Adipocyte (in vitro differentiated cells): ENCODE results near the gene FASLG.
"Not testable (repeated sequence)": the region's sequence is repeated elsewhere in the genome, so short reads cannot be mapped to it uniquely, and the experiment has no call there.

Source experiments
- DNase-seq: peaks from one replicate; pipeline ENCODE4 v3.0.0-alpha.2; 2015; ENCODE audit warnings: low read depth
- H3K27me3 ChIP-seq: replicated peaks from 2 replicates; pipeline ENCODE4 v1.7.0; 2013; ENCODE audit warnings: mild to moderate bottlenecking, low read length, moderate library complexity; ENCODE audit not compliant: control insufficient read depth, insufficient read depth
- H3K36me3 ChIP-seq: 2 replicates; pipeline ENCODE4 v1.7.0; 2013; ENCODE audit warnings: low read length, mild to moderate bottlenecking, moderate library complexity; ENCODE audit not compliant: control insufficient read depth, insufficient read depth, severe bottlenecking
- H3K4me1 ChIP-seq: 2 replicates; pipeline ENCODE4 v1.7.0; 2013; ENCODE audit warnings: mild to moderate bottlenecking, low read length, moderate library complexity; ENCODE audit not compliant: control insufficient read depth, insufficient read depth
- H3K4me3 ChIP-seq: 2 replicates; pipeline ENCODE4 v1.7.0; 2013; ENCODE audit warnings: mild to moderate bottlenecking, low read length, moderate library complexity
- H3K9ac ChIP-seq: 2 replicates; pipeline ENCODE4 v1.7.0; 2013; ENCODE audit warnings: mild to moderate bottlenecking, low read length, moderate library complexity
- H3K9me3 ChIP-seq: 2 replicates; pipeline ENCODE4 v1.7.0; 2013; ENCODE audit warnings: mild to moderate bottlenecking, low read length, moderate library complexity; ENCODE audit not compliant: control insufficient read depth

The FASLG gene

DNA sequence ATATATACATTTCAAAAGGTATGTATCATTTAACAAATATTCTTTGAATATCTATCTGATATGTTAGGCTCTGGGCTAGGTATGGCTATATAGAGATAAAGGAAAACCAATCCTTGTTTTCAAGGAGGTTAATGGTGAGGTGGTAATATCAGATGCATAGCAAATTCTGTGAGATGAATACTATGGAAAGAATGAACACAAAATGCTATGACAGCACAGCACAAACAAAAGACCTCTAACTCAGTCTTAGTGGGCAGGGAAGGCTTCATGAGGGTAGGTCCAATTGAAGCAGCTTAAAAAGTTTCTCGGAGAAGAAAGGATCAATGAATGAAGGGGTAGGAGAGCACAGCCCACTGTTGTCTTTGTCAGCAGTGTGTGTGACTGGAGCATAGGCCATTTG, 27.2 kb downstream of the FASLG start:
- no peak for DNase-seq
- Histone ChIP-seq H3K4me3 (no peak overlapping the region), H3K36me3 (no peaks in the 10 kb centered on the region), H3K4me1 (no peaks in the 10 kb centered on the region), H3K27me3 (no peaks in the 10 kb centered on the region), H3K9ac (no peak overlapping the region), H3K9me3 (no peaks in the 10 kb centered on the region)

DNA sequence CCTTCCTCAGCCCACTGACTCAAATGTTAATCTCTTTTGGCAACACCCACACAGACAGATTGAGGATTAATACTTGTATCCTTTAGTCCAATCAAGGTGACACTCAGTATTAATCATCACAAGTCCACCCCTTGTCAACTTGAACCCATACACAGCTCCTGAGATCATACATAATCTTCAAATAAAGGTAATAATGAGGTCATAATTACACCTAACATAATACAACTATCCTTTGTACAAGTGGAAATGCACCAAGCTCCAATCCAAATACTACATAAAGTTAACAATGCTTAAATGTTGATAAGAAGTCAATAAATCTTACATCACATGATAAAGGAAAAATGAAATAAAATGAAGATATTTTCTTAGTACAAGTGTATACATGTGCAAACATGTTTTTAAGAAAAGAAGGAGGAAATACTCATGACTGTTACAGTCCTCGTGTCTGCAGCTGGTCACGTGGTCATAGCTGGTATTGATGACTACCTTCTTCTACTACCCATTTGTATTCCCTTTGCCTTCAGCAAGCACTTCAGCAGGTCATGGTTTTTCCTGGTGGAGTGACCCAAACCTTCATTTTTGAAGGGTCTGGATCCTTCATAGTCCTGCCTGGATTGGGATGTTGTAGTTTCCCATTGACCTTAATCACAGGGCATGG, 29.7 kb downstream of the FASLG start:
- not testable (repeated sequence) for H3K27me3 ChIP-seq, H3K4me3 ChIP-seq, H3K36me3 ChIP-seq, H3K9ac ChIP-seq, H3K9me3 ChIP-seq, H3K4me1 ChIP-seq, DNase-seq

GRCh38 chr1:172690925-172691324, 32.0 kb downstream of the FASLG start:
- not testable (repeated sequence) for H3K27me3 ChIP-seq, DNase-seq, H3K9ac ChIP-seq, H3K4me3 ChIP-seq, H3K36me3 ChIP-seq, H3K4me1 ChIP-seq, H3K9me3 ChIP-seq

DNA sequence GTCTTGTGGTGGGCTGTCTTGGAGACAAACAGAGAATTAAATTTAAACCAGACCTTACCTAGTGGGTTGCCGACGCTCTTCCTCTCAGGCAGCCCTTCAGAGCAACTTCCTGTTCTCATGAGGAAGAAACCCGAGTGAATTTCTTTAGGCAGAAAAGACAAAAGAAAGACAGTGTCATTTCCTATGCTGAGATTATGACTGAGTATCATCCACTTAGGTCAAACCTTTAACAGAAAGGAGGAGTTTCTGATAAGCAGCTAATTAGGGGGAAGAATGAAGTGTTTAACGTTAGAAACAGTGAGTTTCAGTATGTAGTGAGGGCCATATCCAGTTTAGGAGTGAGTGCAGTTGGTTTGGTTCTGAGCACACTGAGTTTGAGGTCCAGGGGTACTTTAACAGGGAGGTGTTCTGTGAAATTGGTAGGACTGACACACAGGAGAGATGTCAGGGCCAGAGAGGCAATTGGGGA, 38.7 kb downstream of the FASLG start:
- H3K4me1 ChIP-seq: no peaks in the 10 kb centered on the region
- no peak overlapping the region for H3K4me3 ChIP-seq
- no peaks in the 10 kb centered on the region for H3K9me3 ChIP-seq
- no peak overlapping the region for H3K9ac ChIP-seq
- no peaks in the 10 kb centered on the region for H3K27me3 ChIP-seq
- DNase-seq: no peak
- H3K36me3 ChIP-seq: no peaks in the 10 kb centered on the region

DNA sequence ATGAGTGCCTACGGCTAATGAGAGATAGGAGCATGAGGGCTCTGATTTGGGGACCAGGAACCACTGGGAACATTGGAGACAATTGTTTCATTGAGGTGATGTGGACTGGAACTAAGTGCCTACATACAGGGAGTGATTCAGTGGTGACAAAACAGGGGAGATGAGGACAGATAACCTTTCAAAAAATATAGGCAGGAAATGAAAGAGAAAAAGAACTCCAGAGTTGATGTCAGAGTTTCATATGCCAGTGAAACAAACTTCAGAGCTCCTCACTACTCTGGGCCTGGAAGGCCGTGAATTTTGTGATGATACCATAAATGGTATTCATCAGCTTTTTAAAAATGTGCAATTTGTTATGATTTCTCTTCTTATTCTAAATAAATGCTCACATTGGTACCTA, 39.3 kb downstream of the FASLG start:
- Histone ChIP-seq H3K4me1 (no peaks in the 10 kb centered on the region), H3K9ac (no peak overlapping the region), H3K36me3 (no peaks in the 10 kb centered on the region), H3K9me3 (no peaks in the 10 kb centered on the region), H3K4me3 (no peak overlapping the region), H3K27me3 (no peaks in the 10 kb centered on the region)
- no peak for DNase-seq

DNA sequence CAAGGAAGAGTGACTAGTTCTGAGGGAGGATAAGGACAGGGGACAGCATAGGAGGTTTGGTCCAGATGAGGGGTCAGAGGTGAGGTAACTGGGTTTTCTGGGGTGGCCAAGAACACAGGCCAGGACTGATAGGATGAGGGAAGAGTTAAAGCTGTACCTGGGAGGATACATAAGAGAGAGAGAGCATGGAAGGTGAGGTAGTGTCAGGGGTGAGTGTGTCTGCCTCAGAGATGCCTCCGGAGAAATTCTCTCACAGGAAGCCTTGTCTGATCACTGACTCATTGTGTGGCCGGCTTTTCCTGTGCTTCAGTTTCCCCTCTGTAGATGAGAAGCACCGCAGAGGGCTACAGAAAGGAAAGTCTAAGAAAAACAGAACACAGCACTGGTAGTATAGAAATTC, 40.2 kb downstream of the FASLG start:
- peak; percentile 29 for DNase-seq
- Histone ChIP-seq H3K9ac (no peak overlapping the region), H3K4me3 (no peak overlapping the region)

GRCh38 chr1:172699695-172700227, 40.9 kb downstream of the FASLG start:
- no peaks in the 10 kb centered on the region for H3K36me3 ChIP-seq
- no peaks in the 10 kb centered on the region for H3K4me1 ChIP-seq
- no peak for DNase-seq
- no peak overlapping the region for H3K9ac ChIP-seq
- no peaks in the 10 kb centered on the region for H3K9me3 ChIP-seq
- no peak overlapping the region for H3K4me3 ChIP-seq
- no peaks in the 10 kb centered on the region for H3K27me3 ChIP-seq

More for the DNA sequence above, 40.2 kb downstream of the FASLG start:
- no peaks in the 10 kb centered on the region for H3K9me3 ChIP-seq
- no peaks in the 10 kb centered on the region for H3K36me3 ChIP-seq
- H3K27me3 ChIP-seq: no peaks in the 10 kb centered on the region
- no peaks in the 10 kb centered on the region for H3K4me1 ChIP-seq

GRCh38 chr1:172700556-172700955, 41.7 kb downstream of the FASLG start:
- Histone ChIP-seq H3K27me3 (no peaks in the 10 kb centered on the region), H3K36me3 (no peaks in the 10 kb centered on the region), H3K4me3 (no peak overlapping the region)

DNA sequence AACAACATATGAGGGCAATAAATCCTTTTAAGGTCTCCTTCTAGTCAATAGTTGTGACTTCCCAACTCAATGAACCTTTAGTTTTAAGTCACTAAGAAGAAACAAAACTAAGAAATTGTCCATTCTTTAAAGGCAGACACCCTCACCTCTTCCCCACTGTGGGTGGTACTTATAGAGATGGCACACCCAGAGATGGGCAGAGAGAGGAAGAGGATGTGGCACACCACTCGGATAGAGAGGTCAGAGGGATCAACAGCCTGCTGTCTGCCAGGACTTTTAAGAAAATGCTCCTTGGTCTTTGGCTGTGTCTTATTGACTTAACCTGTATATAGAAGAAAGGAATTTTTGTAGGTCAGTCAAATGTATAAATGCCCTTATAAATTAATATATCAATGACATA, 45.1 kb downstream of the FASLG start:
- Histone ChIP-seq H3K9me3 (no peaks in the 10 kb centered on the region), H3K4me3 (no peak overlapping the region), H3K36me3 (no peaks in the 10 kb centered on the region), H3K9ac (no peak overlapping the region), H3K4me1 (no peaks in the 10 kb centered on the region), H3K27me3 (no peaks in the 10 kb centered on the region)
- DNase-seq: no peak

More at GRCh38 chr1:172700556-172700955, 41.7 kb downstream of the FASLG start:
- H3K4me1 ChIP-seq: no peaks in the 10 kb centered on the region
- H3K9me3 ChIP-seq: no peaks in the 10 kb centered on the region
- H3K9ac ChIP-seq: no peak overlapping the region
- DNase-seq: no peak

GRCh38 chr1:172704420-172705210, 45.7 kb downstream of the FASLG start:
- H3K27me3 ChIP-seq: no peaks in the 10 kb centered on the region
- no peak overlapping the region for H3K4me3 ChIP-seq
- H3K4me1 ChIP-seq: no peaks in the 10 kb centered on the region
- H3K36me3 ChIP-seq: no peaks in the 10 kb centered on the region
- DNase-seq: no peak
- H3K9me3 ChIP-seq: no peaks in the 10 kb centered on the region
- no peak overlapping the region for H3K9ac ChIP-seq

GRCh38 chr1:172708452-172708851, 49.5 kb downstream of the FASLG start:
- H3K4me1 ChIP-seq: no peaks in the 10 kb centered on the region
- H3K4me3 ChIP-seq: no peak overlapping the region
- no peaks in the 10 kb centered on the region for H3K36me3 ChIP-seq
- H3K27me3 ChIP-seq: no peaks in the 10 kb centered on the region
- no peaks in the 10 kb centered on the region for H3K9me3 ChIP-seq
- no peak overlapping the region for H3K9ac ChIP-seq
- DNase-seq: no peak
